ENCODE data around the gene PXYLP1.
"Not testable (repeated sequence)": the region's sequence is repeated elsewhere in the genome, so short reads cannot be mapped to it uniquely, and the experiment has no call there.

The PXYLP1 gene

GRCh38 chr3:141302364-141303141, 70.9 kb downstream of the PXYLP1 start:
- DNase-seq, result no peak

DNA sequence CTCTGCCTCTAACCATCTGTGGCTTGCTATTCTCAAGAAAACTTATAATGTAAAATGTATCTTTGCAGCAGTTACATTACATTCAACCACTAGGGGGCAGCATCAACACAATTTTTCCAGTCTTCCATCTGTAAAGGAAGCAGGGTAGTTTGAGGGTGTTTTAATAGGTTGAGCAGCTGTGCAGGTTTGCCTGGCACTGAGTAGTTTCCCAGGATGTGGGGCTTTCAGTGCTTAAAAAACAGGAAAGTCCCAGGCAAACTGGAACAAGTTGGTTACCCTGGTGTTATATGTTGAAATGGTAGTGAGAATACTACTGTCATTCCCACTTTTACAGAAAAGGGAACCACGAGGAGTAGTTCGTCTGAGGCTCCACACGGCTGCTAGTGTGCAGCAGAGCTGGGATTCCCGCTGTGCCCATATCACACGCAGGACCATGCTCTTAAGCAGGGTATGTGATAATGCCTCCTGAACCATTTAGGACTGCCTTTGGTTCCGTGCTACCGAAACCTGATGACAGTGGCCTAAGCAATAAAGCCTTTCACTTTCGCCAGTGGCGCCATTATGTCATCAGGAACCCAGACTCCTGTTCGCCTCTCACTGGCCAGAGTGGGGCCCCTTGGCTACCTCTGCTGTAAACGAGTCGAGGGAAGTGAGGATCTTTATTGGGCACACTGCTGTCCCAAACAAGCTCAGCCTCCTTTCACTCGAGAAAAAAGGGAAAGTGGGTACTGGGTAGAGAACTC, 72.0 kb downstream of the PXYLP1 start:
- DNase-seq, result peak; percentile 34

GRCh38 chr3:141305436-141305835, 73.8 kb downstream of the PXYLP1 start:
- DNase-seq, result no peak

GRCh38 chr3:141306276-141306675, 74.7 kb downstream of the PXYLP1 start:
- no peak for DNase-seq

- DNase-seq, result no peak
Measured at GRCh38 chr3:141306922-141307321, 75.3 kb downstream of the PXYLP1 start.

- DNase-seq, result no peak
Measured at GRCh38 chr3:141307351-141308059, 75.9 kb downstream of the PXYLP1 start.

GRCh38 chr3:141308588-141309218, 77.1 kb downstream of the PXYLP1 start:
- peak; percentile 67 for DNase-seq

DNA sequence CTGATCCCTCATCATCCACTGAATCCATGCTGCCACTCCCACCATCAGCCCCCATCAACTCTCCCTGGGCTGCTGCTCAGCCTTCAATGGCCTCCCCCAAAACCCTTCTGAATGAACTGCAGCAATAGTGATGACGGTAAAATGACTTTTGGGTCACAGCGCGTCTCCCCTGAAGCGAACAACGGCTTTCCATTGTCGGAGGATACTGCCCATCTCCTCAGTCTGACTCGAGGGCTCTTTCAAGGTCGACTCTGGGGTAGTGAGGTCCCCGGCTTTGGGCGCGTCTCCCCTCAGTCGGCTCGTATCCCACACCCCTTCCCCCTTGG, 79.5 kb downstream of the PXYLP1 start:
- no peak for DNase-seq

DNA sequence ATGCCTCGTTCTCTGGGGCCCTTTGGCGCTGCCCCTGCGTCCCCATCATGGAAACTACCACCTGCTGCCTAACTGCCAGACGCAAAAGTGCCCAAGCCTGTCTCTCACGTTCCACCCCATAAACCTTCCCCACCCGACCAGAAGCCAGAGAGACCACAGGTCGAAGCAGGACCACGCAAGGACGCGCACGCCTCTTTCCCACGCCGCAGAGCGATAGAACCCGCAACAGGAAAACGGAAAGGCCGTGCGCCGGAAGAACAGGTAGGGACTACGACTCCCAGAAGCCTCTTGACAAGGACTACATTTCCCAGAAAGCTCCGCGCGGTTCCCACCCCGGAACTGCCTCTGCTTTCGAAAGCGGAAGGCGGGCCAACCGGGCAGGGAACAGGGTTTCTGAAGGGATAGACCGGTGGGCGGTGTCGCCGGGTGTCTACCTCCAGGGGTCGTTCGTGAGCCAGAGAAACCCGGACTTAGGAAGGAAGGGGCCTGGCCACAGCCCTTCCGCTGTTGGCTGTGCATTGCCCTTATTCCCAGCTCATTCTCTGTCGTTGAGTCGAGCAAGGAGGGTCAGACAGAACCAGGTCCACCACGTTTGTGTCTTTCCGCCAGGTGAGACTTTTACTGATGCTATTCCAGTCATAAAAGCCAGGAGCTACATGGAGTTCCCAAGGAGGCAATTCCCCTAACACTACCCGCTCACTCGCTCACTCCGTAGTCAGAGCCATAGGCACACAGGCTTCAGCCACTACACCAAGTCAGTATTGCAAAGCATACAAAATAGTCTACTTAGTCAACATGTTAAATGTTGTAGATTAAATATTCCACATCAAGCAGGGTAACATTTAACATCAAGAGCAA, 80.1 kb downstream of the PXYLP1 start:
- DNase-seq, result peak; percentile 96

DNA sequence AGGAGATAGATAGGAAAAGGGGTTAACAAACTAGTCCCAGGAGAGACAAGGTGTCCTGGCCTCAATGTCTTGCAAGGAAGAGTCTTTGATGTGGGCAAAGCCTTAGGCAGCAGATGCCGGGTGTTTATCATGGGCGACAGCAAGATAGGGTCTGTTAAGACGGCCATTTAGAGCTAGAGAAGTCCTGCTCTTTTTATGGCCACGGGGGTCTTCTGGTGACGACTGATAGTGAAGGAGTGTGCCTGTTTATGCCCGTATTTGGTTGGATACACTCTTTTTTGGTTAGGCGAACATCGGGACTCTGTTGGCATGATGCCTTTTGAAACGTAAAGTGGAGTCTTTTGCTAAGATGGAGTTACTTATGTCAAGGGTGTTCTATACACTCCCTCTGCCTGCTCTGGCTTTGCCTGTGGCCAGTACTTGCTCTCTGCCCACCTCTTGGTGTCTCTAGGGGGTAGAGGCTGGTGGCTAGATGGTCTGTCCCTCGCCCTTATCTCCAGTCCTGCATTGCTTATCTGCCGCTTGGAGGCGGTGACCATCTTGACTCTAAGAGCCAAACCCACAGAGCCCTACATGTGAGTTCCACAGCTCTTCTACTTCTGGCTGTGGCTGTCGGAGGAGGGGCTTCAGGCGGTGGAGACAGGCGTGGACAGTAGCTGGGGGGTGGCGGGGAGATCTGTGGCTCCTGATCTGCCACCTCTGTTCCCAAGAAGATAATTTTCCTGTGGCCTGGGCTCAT, 80.9 kb downstream of the PXYLP1 start:
- no peak for DNase-seq

DNA sequence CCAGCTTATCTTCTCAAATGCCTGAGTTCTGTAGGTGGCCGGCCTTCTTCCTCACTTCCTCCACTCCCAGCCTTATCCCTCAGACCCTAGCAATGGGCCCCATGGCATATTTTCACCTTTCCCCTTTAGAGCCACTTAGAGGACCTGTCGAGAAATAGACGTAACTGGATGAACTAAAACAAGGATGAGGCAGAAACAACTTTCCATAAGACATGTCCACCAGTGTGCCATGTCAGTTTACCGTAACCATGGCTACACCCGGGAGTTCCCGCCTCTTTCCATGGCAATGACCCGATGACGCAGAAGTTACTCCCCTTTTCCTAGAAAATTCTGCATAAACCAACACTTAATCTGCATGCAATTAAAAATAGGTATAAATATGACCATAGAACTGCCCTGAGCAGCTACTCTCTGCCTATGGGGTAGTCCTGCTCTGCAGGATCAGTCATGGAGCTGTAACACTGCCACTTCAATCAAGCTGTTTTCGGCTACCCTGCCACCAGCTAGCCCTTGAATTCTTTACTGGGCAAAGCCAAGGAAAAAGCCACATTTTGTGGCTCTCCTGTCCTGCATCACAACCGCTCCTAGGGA, 81.6 kb downstream of the PXYLP1 start:
- DNase-seq, result no peak

DNA sequence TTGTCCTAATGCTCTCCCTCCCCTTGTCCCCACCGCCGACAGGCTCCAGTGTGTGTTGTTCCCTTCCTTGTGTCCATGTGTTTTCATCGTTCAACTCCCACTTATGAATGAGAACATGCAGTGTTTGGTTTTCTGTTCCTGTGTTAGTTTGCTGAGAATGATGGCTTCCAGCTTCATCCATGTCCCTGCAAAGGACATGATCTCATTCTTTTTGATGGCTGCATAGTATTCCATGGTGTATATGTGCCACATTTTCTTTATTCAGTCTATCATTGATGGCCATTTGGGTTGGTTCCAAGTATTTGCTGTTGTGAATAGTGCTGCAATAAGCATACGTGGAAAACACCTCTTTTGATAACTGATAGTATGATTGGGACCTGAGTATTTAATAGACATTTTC, 82.8 kb downstream of the PXYLP1 start:
- not testable (repeated sequence) for DNase-seq

DNA sequence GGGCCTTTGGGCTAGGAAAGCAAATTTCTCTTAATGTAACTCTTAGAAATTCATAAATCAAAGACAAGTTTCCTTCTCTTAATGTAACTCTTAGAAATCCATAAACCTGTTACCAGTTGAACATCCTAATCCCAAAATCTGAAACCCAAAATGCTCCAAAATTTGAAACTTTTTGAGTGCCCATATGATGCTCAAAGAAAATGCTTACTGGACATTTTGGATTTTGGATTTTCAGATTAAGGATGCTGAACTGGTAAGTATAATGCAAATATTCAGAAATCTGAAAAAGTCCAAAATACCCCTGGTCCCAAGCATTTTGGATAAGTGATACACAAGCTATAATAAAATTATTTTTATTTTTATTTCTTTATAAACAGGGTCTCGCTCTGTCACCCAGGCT, 85.2 kb downstream of the PXYLP1 start:
- DNase-seq, result no peak

GRCh38 chr3:141320399-141321108, 88.9 kb downstream of the PXYLP1 start:
- no peak for DNase-seq

GRCh38 chr3:141321109-141321497, 89.5 kb downstream of the PXYLP1 start:
- DNase-seq, result no peak

GRCh38 chr3:141323936-141324704, 92.5 kb downstream of the PXYLP1 start:
- no peak for DNase-seq

DNA sequence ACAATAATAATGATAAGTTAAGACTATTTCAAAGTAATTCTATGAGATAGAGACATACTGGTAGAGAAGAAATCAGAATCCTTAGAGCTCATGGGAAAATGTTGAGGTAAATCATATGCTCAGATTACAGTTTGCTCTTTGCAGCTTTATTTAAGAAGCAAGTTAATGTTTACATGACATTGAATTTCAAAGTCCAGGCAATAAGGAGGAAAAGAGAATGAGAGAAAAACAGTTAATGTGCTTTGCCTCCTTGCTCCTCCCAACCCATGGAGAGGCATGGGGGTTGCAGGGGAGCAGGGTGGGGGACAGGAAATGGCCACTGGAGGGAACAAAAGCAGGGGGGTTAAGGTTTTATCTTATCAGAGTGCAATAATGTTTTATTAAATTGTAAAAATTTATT, 94.5 kb downstream of the PXYLP1 start:
- DNase-seq, result no peak

DNA sequence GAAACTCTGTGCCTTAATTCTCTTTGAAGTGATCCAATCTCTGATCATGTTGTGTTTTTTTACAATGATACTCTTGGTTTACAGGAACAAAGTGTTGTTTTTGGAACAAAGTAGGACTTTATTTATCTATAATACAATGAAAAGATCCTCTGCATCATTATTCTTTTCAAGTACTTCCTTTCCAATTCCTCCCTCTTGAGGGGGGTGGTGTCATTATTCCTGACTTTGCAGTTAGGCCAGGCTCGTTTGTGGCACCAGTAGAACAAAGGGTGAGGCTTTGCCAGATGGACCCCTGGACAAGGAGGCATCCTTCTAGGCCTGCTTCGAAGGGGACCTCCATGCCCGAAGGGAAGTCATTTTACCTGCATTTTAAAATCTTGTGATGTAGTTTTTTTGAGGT, 95.0 kb downstream of the PXYLP1 start:
- no peak for DNase-seq

- DNase-seq, result no peak
Measured at GRCh38 chr3:141328286-141329166, 96.9 kb downstream of the PXYLP1 start.
